GM18951 (cell line): ENCODE results near the gene SPATA32.

Experiments used
- POLR2A ChIP-seq: IDR thresholded peaks from 4 replicates; pipeline ENCODE4 v1.6.1; 2011; ENCODE audit warnings: mild to moderate bottlenecking; ENCODE audit not compliant: insufficient read length, insufficient read depth; ENCODE audit errors: extremely low read depth
- in situ Hi-C: fragments of 300-500 bp; cut with MboI; formaldehyde crosslinking; loops from one replicate; pipeline ENCODE4 v1.12.0; 2022; ENCODE audit warnings: low sequenced_read_pairs, mixed read lengths, inconsistent platforms; ENCODE audit not compliant: unreplicated experiment

Gene SPATA32

GRCh38 chr17:45301674-45302073 is 39.8 kb upstream of the SPATA32 start:
- no peak for TF ChIP-seq POLR2A
- in situ Hi-C loops: no loop called here

- TF ChIP-seq POLR2A: no peak
- in situ Hi-C loops: no loop called here
Measured at GRCh38 chr17:45300060-45300751, 38.3 kb upstream of the SPATA32 start.

GRCh38 chr17:45299361-45299760 is 37.5 kb upstream of the SPATA32 start:
- no peak for TF ChIP-seq POLR2A
- in situ Hi-C loops: no loop called here

DNA sequence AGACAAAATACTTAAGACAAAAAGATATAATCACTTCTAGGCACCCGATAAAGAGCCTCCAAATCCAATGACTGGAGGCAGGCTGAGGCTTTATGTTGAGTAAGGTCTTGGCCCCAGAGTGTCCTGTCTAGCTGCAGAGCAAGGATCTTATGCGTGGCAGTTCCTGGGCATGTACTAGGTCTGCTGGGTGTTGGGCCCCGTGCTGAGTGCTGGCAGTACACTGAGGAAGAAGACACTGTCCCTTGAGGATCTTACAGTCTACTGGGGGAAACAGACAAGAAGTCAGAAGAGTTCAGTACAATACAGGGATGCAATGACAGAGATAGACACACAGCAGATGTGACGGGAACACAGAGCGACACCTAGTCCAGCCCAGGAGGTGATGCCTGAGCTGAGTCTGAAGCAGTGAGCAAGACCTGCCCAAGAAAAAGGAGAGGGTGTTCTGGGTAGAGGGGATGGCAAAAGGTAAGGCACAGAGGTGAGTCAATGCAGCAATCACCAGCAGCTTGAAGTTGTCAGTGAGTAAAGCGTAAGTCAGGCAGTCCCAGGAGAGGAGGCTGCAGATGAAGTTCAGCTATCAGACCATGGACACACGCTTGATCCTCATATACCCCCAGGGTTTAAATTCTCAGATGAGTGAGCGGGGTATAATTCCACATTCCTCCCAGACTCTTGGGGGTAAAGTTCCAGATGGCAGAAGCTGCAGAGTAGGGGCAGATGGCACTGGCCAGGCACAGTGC is 36.8 kb upstream of the SPATA32 start:
- in situ Hi-C loops: no loop called here
- no peak for TF ChIP-seq POLR2A

DNA sequence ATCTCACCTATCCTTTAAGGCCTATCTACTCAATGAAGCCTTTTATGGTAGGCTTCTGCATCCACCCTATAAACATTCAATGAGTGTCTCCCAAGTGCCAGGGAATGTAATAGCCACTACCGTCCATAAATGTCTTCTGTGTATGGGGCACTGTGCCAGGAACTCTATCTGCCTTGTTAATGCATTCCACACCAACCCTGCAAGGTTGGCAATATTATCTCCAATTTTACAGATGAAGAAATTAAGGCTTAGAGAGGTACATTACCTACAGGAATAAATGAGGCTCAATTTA is 34.9 kb upstream of the SPATA32 start:
- TF ChIP-seq POLR2A: no peak
- in situ Hi-C loops: no loop called here

GRCh38 chr17:45296003-45296832 is 34.3 kb upstream of the SPATA32 start:
- TF ChIP-seq POLR2A: no peak
- in situ Hi-C loops: no loop called here

- in situ Hi-C loops: no loop called here
- no peak for TF ChIP-seq POLR2A
Measured at GRCh38 chr17:45294506-45294905, 32.6 kb upstream of the SPATA32 start.

- TF ChIP-seq POLR2A: no peak
- in situ Hi-C loops: no loop called here
Measured at GRCh38 chr17:45293413-45294211, 31.7 kb upstream of the SPATA32 start.

DNA sequence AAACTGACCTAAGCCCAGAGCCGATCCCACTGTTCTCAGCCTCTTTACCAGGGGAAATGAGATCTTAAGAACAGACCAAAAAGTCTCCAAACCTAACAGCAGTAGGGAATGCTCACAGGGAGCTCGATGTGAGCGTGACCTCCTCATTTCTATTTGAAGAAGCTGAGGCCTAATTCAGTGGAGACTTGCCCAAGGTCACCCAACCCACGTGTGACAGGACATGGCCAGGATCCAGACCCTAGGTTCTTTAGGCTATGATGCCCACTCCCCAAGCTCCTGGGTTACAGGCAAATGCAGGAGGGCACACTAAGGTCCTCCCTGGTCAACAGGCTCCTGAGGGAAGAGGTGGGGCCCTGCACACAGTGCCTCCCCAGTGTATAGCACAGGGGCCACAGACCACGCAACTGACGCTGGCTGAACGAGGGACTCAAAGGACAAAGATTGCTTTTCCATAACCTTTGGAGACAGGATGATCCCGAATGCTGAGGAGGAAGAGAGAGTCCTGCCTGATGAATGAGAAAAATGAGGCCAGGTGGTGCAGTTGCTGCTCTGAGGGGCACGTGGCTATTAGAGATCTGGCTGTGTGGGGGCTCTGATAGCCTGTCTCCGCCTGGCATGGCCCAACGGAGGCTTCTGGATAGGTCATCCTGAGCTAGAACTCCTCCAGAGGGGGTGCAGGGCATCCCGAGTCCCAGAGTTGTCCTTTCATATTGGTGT is 31.0 kb upstream of the SPATA32 start:
- no peak for TF ChIP-seq POLR2A
- in situ Hi-C loops: no loop called here

DNA sequence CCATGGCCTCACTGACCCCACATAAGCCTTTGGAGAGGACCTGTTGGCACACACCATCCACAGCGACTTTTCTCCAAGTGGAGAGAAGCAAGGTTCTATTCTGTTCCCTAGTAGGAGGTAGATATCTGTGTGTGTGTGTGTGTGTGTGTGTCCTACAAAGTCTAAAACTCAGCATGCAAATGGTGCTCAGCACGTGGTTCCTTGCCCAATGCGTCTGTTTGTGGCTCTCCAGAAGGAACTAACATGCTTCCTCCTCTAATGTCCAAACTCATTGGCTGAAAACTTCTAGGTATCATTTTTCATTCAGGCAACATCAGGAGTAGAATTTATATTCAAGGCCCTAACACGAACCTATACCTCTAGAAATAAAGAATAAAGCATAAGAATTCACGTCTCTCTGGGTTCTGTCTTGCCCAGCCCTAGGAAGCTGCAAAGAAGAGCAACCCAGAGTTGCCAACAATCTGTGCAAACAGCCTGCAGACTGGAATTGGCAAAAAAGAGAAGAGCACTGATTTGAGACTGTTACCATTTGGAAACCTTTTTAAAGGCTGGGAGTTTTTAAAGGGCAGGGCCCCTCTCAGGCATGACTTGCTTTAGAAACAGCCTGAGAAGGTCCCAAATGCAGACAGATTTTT is 29.4 kb upstream of the SPATA32 start:
- no peak for TF ChIP-seq POLR2A
- in situ Hi-C loops: no loop called here

- in situ Hi-C loops: no loop called here
- TF ChIP-seq POLR2A: no peak
Measured at GRCh38 chr17:45290269-45290765, 28.4 kb upstream of the SPATA32 start.
